Activated naive CD4-positive, alpha-beta T cell (primary cell): ENCODE measurements around the gene GDPD2.
A peak's percentile ranks its signal among the peaks of the same experiment; 100 is the strongest.
"Not testable (repeated sequence)": the region's sequence is repeated elsewhere in the genome, so short reads cannot be mapped to it uniquely, and the experiment has no call there.

Experiments used
- DNase-seq, 4 experiments: peaks; one replicate each; lab custom pipeline; 2025; lab: John Stamatoyannopoulos, UW

The GDPD2 gene

GRCh38 chrX:70422851-70423341, at the start of gene GDPD2:
Gene GDPD2, plus strand, starts transcription at chrX:70423314. Its CDS starts 1,671 bp downstream, at chrX:70424985.
- no peak for DNase-seq

GRCh38 chrX:70386235-70386634, 36.9 kb upstream of the GDPD2 start:
- DNase-seq, result no peak

GRCh38 chrX:70398899-70399298, 24.2 kb upstream of the GDPD2 start:
- DNase-seq, result no peak

- DNase-seq, result not testable (repeated sequence)
These were observed 22.9 kb upstream of the GDPD2 start for GRCh38 chrX:70400181-70400580.

GRCh38 chrX:70402721-70403120, 20.4 kb upstream of the GDPD2 start:
- no peak for DNase-seq

GRCh38 chrX:70405003-70405402, 18.1 kb upstream of the GDPD2 start:
- no peak for DNase-seq

GRCh38 chrX:70410921-70411320, 12.2 kb upstream of the GDPD2 start:
- no peak for DNase-seq

GRCh38 chrX:70411475-70411874, 11.6 kb upstream of the GDPD2 start:
- DNase-seq, result no peak

- DNase-seq, result no peak
These were observed 1.5 kb upstream of the GDPD2 start for GRCh38 chrX:70421618-70422017.

GRCh38 chrX:70423936-70424675, 992 bp downstream of the GDPD2 start:
- DNase-seq, result no peak

GRCh38 chrX:70424801-70425200, 1.7 kb downstream of the GDPD2 start:
- DNase-seq, result no peak

GRCh38 chrX:70426286-70427278, 3.5 kb downstream of the GDPD2 start:
- DNase-seq, result no peak

- DNase-seq, result no peak
These were observed 4.3 kb downstream of the GDPD2 start for GRCh38 chrX:70427365-70427764.

- no peak for DNase-seq
These were observed 6.6 kb downstream of the GDPD2 start for GRCh38 chrX:70429759-70430158.

GRCh38 chrX:70432936-70433847, 10.1 kb downstream of the GDPD2 start:
- no peak for DNase-seq

- peak; percentile 19 to 61 (median 40) for DNase-seq
These were observed 10.8 kb downstream of the GDPD2 start for GRCh38 chrX:70433848-70434351.

GRCh38 chrX:70434352-70434866, 11.3 kb downstream of the GDPD2 start:
- peak in 1 of 4 experiments; percentile 26 for DNase-seq

GRCh38 chrX:70434914-70435586, 11.9 kb downstream of the GDPD2 start:
- no peak for DNase-seq

GRCh38 chrX:70436343-70436742, 13.2 kb downstream of the GDPD2 start:
- DNase-seq, result no peak

GRCh38 chrX:70437011-70437410, 13.9 kb downstream of the GDPD2 start:
- no peak for DNase-seq
